GM23338 (cell line): Measurements from ENCODE around the gene NSUN3. TPM values are rescaled to one million over a fixed set of nuclear protein-coding genes. Genes with fewer than 3 reads are reported as not detected.

Experiments used
- ATAC-seq: fragments of 200-7000 bp; cut with Tn5 transposase; 3 replicates; pipeline ENCODE4 v1.9.1; 2020
- DNase-seq: peaks from one replicate; pipeline ENCODE4 v3.0.0-alpha.2; 2015; ENCODE audit warnings: low spot score
- H2AFZ ChIP-seq: fragments of 200-600 bp; sonication (generic); 2 replicates; pipeline ENCODE4 v1.8.0; 2016; ENCODE audit warnings: antibody characterized with exemption, mild to moderate bottlenecking, moderate library complexity
- H3F3A ChIP-seq: fragments of 200-600 bp; sonication (generic); replicated peaks from 2 replicates; pipeline ENCODE4 v1.8.0; 2017; ENCODE audit warnings: antibody characterized with exemption, mixed run types, low read depth
- H3K27ac ChIP-seq: fragments of 200-600 bp; sonication (generic); 2 replicates; pipeline ENCODE4 v1.6.1; 2016; ENCODE audit warnings: low read depth
- H3K27me3 ChIP-seq: fragments of 200-600 bp; sonication (generic); 2 replicates; pipeline ENCODE4 v1.8.0; 2016; ENCODE audit warnings: mild to moderate bottlenecking, mixed run types, moderate library complexity; ENCODE audit not compliant: insufficient read depth
- H3K36me3 ChIP-seq: fragments of 200-600 bp; sonication (generic); 2 replicates; pipeline ENCODE4 v1.8.0; 2016; ENCODE audit warnings: mild to moderate bottlenecking; ENCODE audit not compliant: insufficient read depth
- H3K4me1 ChIP-seq: fragments of 200-600 bp; sonication (generic); 2 replicates; pipeline ENCODE4 v1.8.0; 2016; ENCODE audit warnings: mild to moderate bottlenecking, moderate library complexity; ENCODE audit not compliant: insufficient read depth
- H3K4me2 ChIP-seq: fragments of 200-600 bp; sonication (generic); 2 replicates; pipeline ENCODE4 v1.7.1; 2017; ENCODE audit warnings: mixed run types
- H3K4me3 ChIP-seq: fragments of 200-600 bp; sonication (generic); 2 replicates; pipeline ENCODE4 v1.6.1; 2016; ENCODE audit warnings: mixed run types
- H3K79me2 ChIP-seq: fragments of 200-600 bp; sonication (generic); replicated peaks from 2 replicates; pipeline ENCODE4 v1.8.0; 2017; ENCODE audit warnings: mild to moderate bottlenecking; ENCODE audit not compliant: insufficient read depth
- H3K9me2 ChIP-seq: fragments of 200-600 bp; sonication (generic); 2 replicates; pipeline ENCODE4 v1.8.0; 2017; ENCODE audit not compliant: insufficient read depth
- H4K20me1 ChIP-seq: fragments of 200-600 bp; sonication (generic); replicated peaks from 2 replicates; pipeline ENCODE4 v1.8.0; 2017; ENCODE audit warnings: mild to moderate bottlenecking; ENCODE audit not compliant: insufficient read depth
- H3K27ac Mint-ChIP-seq: 2 replicates; pipeline ENCODE4 v1.8.0; 2020; ENCODE audit warnings: inconsistent platforms, mild to moderate bottlenecking, moderate library complexity, mixed read lengths
- H3K27me3 Mint-ChIP-seq: 3 replicates; pipeline ENCODE4 v1.8.0; 2022; ENCODE audit warnings: low read depth, mild to moderate bottlenecking, moderate library complexity, mixed read lengths, inconsistent platforms; ENCODE audit not compliant: insufficient read depth, poor library complexity
- H3K36me3 Mint-ChIP-seq: 3 replicates; pipeline ENCODE4 v1.8.0; 2021; ENCODE audit warnings: low read depth, mild to moderate bottlenecking, inconsistent platforms, moderate library complexity, mixed read lengths
- H3K4me1 Mint-ChIP-seq: 3 replicates; pipeline ENCODE4 v1.8.0; 2020; ENCODE audit warnings: mild to moderate bottlenecking, inconsistent platforms, mixed read lengths
- H3K4me3 Mint-ChIP-seq: 3 replicates; pipeline ENCODE4 v1.8.0; 2021; ENCODE audit warnings: moderate library complexity, mild to moderate bottlenecking, inconsistent platforms, mixed read lengths
- H3K9me3 Mint-ChIP-seq: 3 replicates; pipeline ENCODE4 v1.8.0; 2020; ENCODE audit warnings: moderate library complexity, mild to moderate bottlenecking, inconsistent platforms, mixed read lengths
- CREB1 ChIP-seq: fragments of 250-450 bp; sonication (Bioruptor Pico); IDR thresholded peaks from 2 replicates; pipeline ENCODE4 v1.5.0; 2020; ENCODE audit warnings: low read depth, mild to moderate bottlenecking, moderate library complexity
- CTCF ChIP-seq, 2 experiments: fragments of 200-600 bp in 1 of 2; sonication (generic) in 1 of 2; conservative IDR thresholded peaks; 2 replicates each; pipeline versions ENCODE4 v1.5.1 to v1.6.1; 2016 to 2017; ENCODE audit warnings: antibody characterized with exemption in 2 of 2, low read depth in 2 of 2, mild to moderate bottlenecking in 2 of 2, moderate library complexity in 1 of 2
- ETS1 ChIP-seq: IDR thresholded peaks from 2 replicates; pipeline ENCODE4 v1.6.1; 2016; ENCODE audit warnings: antibody characterized with exemption
- EZH2phosphoT487 ChIP-seq: fragments of 200-600 bp; sonication (generic); IDR thresholded peaks from one replicate; pipeline ENCODE4 v1.8.1; 2018; ENCODE audit warnings: antibody characterized with exemption; ENCODE audit not compliant: unreplicated experiment
- JUNB ChIP-seq: IDR thresholded peaks from one replicate; pipeline ENCODE4 v1.6.1; 2016; ENCODE audit warnings: antibody characterized with exemption; ENCODE audit not compliant: unreplicated experiment
- NANOG ChIP-seq: IDR thresholded peaks from 2 replicates; pipeline ENCODE4 v1.6.1; 2016; ENCODE audit warnings: antibody characterized with exemption, borderline replicate concordance
- POLR2AphosphoS5 ChIP-seq: IDR thresholded peaks from 2 replicates; pipeline ENCODE4 v1.6.1; 2016; ENCODE audit warnings: antibody characterized with exemption, low read depth
- REST ChIP-seq: IDR thresholded peaks from one replicate; pipeline ENCODE4 v1.6.1; 2018; ENCODE audit warnings: antibody characterized with exemption; ENCODE audit not compliant: unreplicated experiment
- STAT1 ChIP-seq: IDR thresholded peaks from one replicate; pipeline ENCODE4 v1.6.1; 2016; ENCODE audit warnings: antibody characterized with exemption; ENCODE audit not compliant: unreplicated experiment
- ZNF114 ChIP-seq: fragments of 250-450 bp; sonication (Bioruptor Pico); IDR thresholded peaks from 2 replicates; pipeline ENCODE4 v1.5.0; 2020; ENCODE audit warnings: mild to moderate bottlenecking, moderate library complexity
- ZNF331 ChIP-seq: fragments of 250-450 bp; sonication (Bioruptor Pico); IDR thresholded peaks from 2 replicates; pipeline ENCODE4 v1.5.0; 2020; ENCODE audit warnings: low read depth, mild to moderate bottlenecking, moderate library complexity
- polyA plus RNA-seq: library from polyadenylated mRNA; unstranded; fragments of >200 nt; fragmentation: Nextera tagmentation; extraction: Ambion mirVana; gene quantifications from 2 replicates; pipeline ENCODE4 v1.2.1, GENCODE V29; 2016
- total RNA-seq: library from RNA; depleted of rRNA; stranded (reverse); fragments of >200 nt; shearing (Covaris generic); gene quantifications from 2 replicates; pipeline ENCODE4 v1.2.3, GENCODE V29; 2014

NSUN3 gene
- total and polyA plus RNA-seq, 2 experiments from 2014 or later = 5.4 to 10.6 TPM

GRCh38 chr3:94147012-94147411 is 84.2 kb downstream of the NSUN3 start:
- Histone ChIP-seq H3K4me3 (peak overlapping the region; percentile 6), H3K79me2 (no peaks in the 10 kb centered on the region), H3K4me2 (peak overlapping the region; percentile 60), H3K9me2 (peaks cover 13% of the 10 kb centered on the region; the same call in 1 of the 2 replicates), H3K36me3 (no peaks in the 10 kb centered on the region), H3K27ac (peak overlapping the region; percentile 91), H3K27me3 (no peaks in the 10 kb centered on the region), H3K4me1 (peaks cover 31% of the 10 kb centered on the region), H3F3A (peaks cover 4% of the 10 kb centered on the region; the same call in 1 of the 2 replicates), H2AFZ (no peak overlapping the region), H4K20me1 (no peaks in the 10 kb centered on the region)
- peak overlapping the region; percentile 25; the same call in 2 of the 3 replicates for H3K4me3 Mint-ChIP-seq
- TF ChIP-seq CREB1 (CRISPR knock-in tag) (no peak), POLR2AphosphoS5 (no peak), ETS1 (no peak), STAT1 (no peak), ZNF331 (CRISPR knock-in tag) (no peak)
- H3K36me3 Mint-ChIP-seq = peaks cover 19% of the 10 kb centered on the region; the same call in 2 of the 3 replicates
- peaks cover 10% of the 10 kb centered on the region; the same call in 1 of the 3 replicates for H3K9me3 Mint-ChIP-seq
- H3K27ac Mint-ChIP-seq = peak overlapping the region; percentile 19; the same call in 1 of the 2 replicates
- DNase-seq (peak; percentile 44), ATAC-seq (peak; percentile 62)
- H3K27me3 Mint-ChIP-seq = peaks cover 2% of the 10 kb centered on the region
- peaks cover 28% of the 10 kb centered on the region for H3K4me1 Mint-ChIP-seq

- peaks cover 2% of the 10 kb centered on the region for H3K27me3 Mint-ChIP-seq
- Histone ChIP-seq H3K27me3 (no peaks in the 10 kb centered on the region), H4K20me1 (no peaks in the 10 kb centered on the region), H3K9me2 (peaks cover 13% of the 10 kb centered on the region; the same call in 1 of the 2 replicates), H2AFZ (0 out of 2 replicates have a peak overlapping the region, but pooled peaks have one; percentile 4), H3F3A (peaks cover 4% of the 10 kb centered on the region; the same call in 1 of the 2 replicates), H3K27ac (no peak overlapping the region), H3K4me2 (no peak overlapping the region), H3K36me3 (no peaks in the 10 kb centered on the region), H3K4me1 (peaks cover 27% of the 10 kb centered on the region), H3K4me3 (no peak overlapping the region), H3K79me2 (no peaks in the 10 kb centered on the region)
- H3K9me3 Mint-ChIP-seq = peaks cover 10% of the 10 kb centered on the region; the same call in 1 of the 3 replicates
- no peak overlapping the region for H3K4me3 Mint-ChIP-seq
- H3K27ac Mint-ChIP-seq = no peak overlapping the region
- H3K36me3 Mint-ChIP-seq = peaks cover 19% of the 10 kb centered on the region; the same call in 2 of the 3 replicates
- ATAC-seq (no peak), DNase-seq (no peak)
- H3K4me1 Mint-ChIP-seq = peaks cover 30% of the 10 kb centered on the region
- TF ChIP-seq CREB1 (CRISPR knock-in tag) (no peak), REST (no peak), POLR2AphosphoS5 (no peak), NANOG (no peak), STAT1 (no peak), JUNB (no peak), ZNF114 (no peak), EZH2phosphoT487 (no peak), CTCF (conservative IDR thresholded peaks at IDR 0.05; ENCODE audit: low read depth in 2 of 2) (no peak)
Measured at GRCh38 chr3:94150113-94150512, 87.3 kb downstream of the NSUN3 start.
